Astrocyte (in vitro differentiated cells and primary cell): ENCODE results near the gene MSS51.

Source experiments
- EZH2 ChIP-seq: IDR thresholded peaks from 2 replicates; pipeline ENCODE4 v1.6.1; 2012; ENCODE audit warnings: mild to moderate bottlenecking, low read length, inconsistent platforms; ENCODE audit not compliant: insufficient read depth
- TF ChIP-seq, protein P1 (sequence below): IDR thresholded peaks from 2 replicates; pipeline ENCODE4 v1.5.1; 2011; ENCODE audit warnings: low read depth, mild to moderate bottlenecking, inconsistent platforms, low read length, moderate library complexity; ENCODE audit not compliant: insufficient read depth

DNA sequence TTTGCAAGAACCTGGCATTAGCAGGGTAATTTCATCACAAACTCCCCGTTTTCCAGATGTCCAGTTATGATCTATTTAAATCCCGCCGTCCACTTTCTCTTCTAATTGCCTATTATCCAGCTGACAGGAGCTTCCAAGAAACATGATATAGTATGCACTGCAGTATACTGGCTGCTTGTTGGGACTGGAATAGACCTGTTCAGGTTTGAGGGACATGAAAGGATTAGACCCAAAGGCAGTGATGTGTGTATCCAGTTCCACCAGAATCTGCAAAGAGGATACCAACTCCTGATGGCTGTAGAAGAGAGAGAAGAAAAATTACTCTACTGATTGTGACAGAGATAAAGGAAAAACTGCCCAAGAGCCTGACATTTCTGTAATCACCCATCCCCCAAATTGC is 8.9 kb downstream of the MSS51 start:
- TF ChIP-seq, protein P1, sequence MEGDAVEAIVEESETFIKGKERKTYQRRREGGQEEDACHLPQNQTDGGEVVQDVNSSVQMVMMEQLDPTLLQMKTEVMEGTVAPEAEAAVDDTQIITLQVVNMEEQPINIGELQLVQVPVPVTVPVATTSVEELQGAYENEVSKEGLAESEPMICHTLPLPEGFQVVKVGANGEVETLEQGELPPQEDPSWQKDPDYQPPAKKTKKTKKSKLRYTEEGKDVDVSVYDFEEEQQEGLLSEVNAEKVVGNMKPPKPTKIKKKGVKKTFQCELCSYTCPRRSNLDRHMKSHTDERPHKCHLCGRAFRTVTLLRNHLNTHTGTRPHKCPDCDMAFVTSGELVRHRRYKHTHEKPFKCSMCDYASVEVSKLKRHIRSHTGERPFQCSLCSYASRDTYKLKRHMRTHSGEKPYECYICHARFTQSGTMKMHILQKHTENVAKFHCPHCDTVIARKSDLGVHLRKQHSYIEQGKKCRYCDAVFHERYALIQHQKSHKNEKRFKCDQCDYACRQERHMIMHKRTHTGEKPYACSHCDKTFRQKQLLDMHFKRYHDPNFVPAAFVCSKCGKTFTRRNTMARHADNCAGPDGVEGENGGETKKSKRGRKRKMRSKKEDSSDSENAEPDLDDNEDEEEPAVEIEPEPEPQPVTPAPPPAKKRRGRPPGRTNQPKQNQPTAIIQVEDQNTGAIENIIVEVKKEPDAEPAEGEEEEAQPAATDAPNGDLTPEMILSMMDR = no peak
- no peak for TF ChIP-seq EZH2
